ENCODE results near the gene TRPV3. TPM values are rescaled to one million over a fixed set of nuclear protein-coding genes. Genes with fewer than 3 reads are reported as not detected.

The TRPV3 gene
- total RNA-seq, 2 experiments from 2014 or later, result 0.06 TPM; not detected in 1

DNA sequence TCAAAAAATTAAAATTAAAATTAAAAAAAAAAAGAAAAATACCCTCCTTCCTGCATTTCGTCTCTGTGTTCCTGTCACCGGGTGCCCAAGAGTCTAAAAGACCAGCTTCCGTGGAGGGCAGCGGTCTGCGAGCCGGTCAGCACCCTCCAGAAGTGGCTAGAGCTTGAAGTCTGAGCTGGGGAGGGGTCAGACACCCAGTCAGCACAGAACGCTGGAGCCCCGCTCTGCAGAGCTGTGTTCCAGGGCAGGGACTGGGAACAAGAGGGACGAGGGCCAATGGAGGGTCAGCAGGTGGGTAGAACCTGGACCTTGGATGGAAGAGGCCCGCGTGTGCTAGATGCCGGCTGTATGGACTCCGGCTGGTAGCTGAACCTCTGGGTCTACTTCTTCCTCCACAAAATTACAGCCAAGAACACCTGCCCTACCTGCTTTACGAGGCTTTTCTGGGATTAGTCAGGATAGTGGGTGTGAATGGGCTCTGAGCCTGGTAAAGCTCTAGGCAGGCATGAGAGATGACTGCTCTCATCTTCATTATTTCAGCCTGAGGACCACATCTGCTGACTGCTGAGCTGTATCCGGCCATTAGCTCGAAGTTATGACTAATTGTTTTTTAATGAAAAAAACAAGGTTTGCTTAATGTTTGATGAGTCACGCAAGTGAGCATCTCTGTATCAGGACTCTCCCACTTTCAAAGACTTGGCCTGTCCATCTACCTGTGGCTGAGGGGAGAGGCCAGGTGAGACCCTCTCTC is 45.7 kb upstream of the TRPV3 start:
- CTCF ChIA-PET (ENCODE audit: unreplicated experiment), result interaction anchor here (0.6 to 1.0 kb wide), 2 partner anchors 33 to 135 kb away, joined by 3 to 4 read pairs; partner anchors contain the start of genes CTNS and SHPK
- no TSS peak for BruUV-seq (replicated peaks)
- no peak overlapping the region for H3K4me2 ChIP-seq (ENCODE audit: low read length)
- no peak for DNase-seq (ENCODE audit: low spot score)
- H3K79me2 ChIP-seq (ENCODE audit: insufficient read depth, low read depth, low read length), result no peaks in the 10 kb centered on the region
- no peak overlapping the region for H3K27ac ChIP-seq (ENCODE audit: low read depth, low read length, poor library complexity, severe bottlenecking)
- no peak overlapping the region for H2AFZ ChIP-seq (ENCODE audit: low read length)
- no peaks in the 10 kb centered on the region for H3K9me2 ChIP-seq (ENCODE audit: insufficient read depth, low read length)
- POLR2A ChIA-PET, result no interaction called here
- H3K4me1 ChIP-seq (ENCODE audit: insufficient read depth, low read length, poor library complexity, severe bottlenecking), result no peaks in the 10 kb centered on the region
- no peaks in the 10 kb centered on the region for H3K9me3 ChIP-seq (ENCODE audit: low read length)
- no peak for TF ChIP-seq EZH2phosphoT487 (IDR thresholded peaks at IDR 0.05; ENCODE audit: borderline replicate concordance, low read depth, low read length)
- TF ChIP-seq, protein P1, sequence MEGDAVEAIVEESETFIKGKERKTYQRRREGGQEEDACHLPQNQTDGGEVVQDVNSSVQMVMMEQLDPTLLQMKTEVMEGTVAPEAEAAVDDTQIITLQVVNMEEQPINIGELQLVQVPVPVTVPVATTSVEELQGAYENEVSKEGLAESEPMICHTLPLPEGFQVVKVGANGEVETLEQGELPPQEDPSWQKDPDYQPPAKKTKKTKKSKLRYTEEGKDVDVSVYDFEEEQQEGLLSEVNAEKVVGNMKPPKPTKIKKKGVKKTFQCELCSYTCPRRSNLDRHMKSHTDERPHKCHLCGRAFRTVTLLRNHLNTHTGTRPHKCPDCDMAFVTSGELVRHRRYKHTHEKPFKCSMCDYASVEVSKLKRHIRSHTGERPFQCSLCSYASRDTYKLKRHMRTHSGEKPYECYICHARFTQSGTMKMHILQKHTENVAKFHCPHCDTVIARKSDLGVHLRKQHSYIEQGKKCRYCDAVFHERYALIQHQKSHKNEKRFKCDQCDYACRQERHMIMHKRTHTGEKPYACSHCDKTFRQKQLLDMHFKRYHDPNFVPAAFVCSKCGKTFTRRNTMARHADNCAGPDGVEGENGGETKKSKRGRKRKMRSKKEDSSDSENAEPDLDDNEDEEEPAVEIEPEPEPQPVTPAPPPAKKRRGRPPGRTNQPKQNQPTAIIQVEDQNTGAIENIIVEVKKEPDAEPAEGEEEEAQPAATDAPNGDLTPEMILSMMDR (conservative IDR thresholded peaks at IDR 0.05; ENCODE audit: low read length), result no peak
- intact Hi-C loops (cut with micrococcal nuclease; ENCODE audit: unreplicated experiment), result loop anchor here (2.0 kb wide), 2 partner anchors 44 to 66 kb away; partner anchors contain the start of genes EMC6 and TAX1BP3
- H3K36me3 ChIP-seq (ENCODE audit: insufficient read depth, low read length), result peaks cover 22% of the 10 kb centered on the region
- no peaks in the 10 kb centered on the region for H4K20me1 ChIP-seq (ENCODE audit: insufficient read depth, low read length)
- no peak overlapping the region for H3K4me3 ChIP-seq (ENCODE audit: low read depth, low read length, poor library complexity, severe bottlenecking)

DNA sequence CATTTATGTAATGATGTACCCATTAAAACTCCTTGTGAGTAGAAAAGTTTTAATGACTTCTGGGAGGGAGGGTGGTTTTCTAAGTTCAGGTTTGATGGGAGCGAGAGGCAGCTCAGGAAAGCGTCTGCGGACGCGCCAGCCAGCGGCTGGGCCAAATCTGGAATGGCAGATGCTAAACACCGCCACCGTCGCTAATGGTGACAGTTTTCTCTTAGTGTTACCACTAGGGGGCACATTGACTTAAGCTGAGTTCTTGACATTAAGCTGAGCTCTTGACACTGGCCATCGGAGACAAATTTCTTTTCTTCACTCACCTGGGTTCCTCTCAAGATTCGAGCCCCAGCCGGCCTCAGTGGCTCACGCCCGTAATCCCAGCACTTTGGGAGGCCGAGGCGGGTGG is 44.9 kb upstream of the TRPV3 start:
- Histone ChIP-seq H3K9me3 (ENCODE audit: low read length) (no peaks in the 10 kb centered on the region), H3K79me2 (ENCODE audit: insufficient read depth, low read depth, low read length) (no peaks in the 10 kb centered on the region), H3K4me1 (ENCODE audit: insufficient read depth, low read length, poor library complexity, severe bottlenecking) (no peaks in the 10 kb centered on the region), H3K4me3 (ENCODE audit: low read depth, low read length, poor library complexity, severe bottlenecking) (no peak overlapping the region), H3K4me2 (ENCODE audit: low read length) (no peak overlapping the region), H2AFZ (ENCODE audit: low read length) (no peak overlapping the region), H3K9me2 (ENCODE audit: insufficient read depth, low read length) (no peaks in the 10 kb centered on the region), H3K27ac (ENCODE audit: low read depth, low read length, poor library complexity, severe bottlenecking) (no peak overlapping the region), H4K20me1 (ENCODE audit: insufficient read depth, low read length) (no peaks in the 10 kb centered on the region), H3K36me3 (ENCODE audit: insufficient read depth, low read length) (peaks cover 14% of the 10 kb centered on the region)
- ChIA-PET CTCF (ENCODE audit: unreplicated experiment) (interaction anchor here (0.6 to 1.0 kb wide), 2 partner anchors 34 to 136 kb away, joined by 3 to 4 read pairs; partner anchors contain the start of genes CTNS and SHPK), POLR2A (interaction anchor here (1.4 kb wide), 1 partner anchor 15 kb away, joined by 3 read pairs; no protein-coding TSS in a partner anchor)
- TF ChIP-seq EZH2phosphoT487 (IDR thresholded peaks at IDR 0.05; ENCODE audit: borderline replicate concordance, low read depth, low read length), result no peak
- TF ChIP-seq, protein P1 (conservative IDR thresholded peaks at IDR 0.05; ENCODE audit: low read length), result peak; percentile 82
- no TSS peak for BruUV-seq (replicated peaks)
- DNase-seq (ENCODE audit: low spot score), result peak; percentile 84
- intact Hi-C loops (cut with micrococcal nuclease; ENCODE audit: unreplicated experiment), result loop anchor here (2.0 kb wide), 2 partner anchors 44 to 66 kb away; partner anchors contain the start of genes EMC6 and TAX1BP3

Measured in OCI-LY7 (cell line).